KOPT-K1 (cell line): Measurements from ENCODE around the gene SUN5.
A peak's percentile ranks its signal among the peaks of the same experiment; 100 is the strongest.
"Not testable (repeated sequence)": the region's sequence is repeated elsewhere in the genome, so short reads cannot be mapped to it uniquely, and the experiment has no call there.

Source experiments
- H3K27ac ChIP-seq: fragments of 200-600 bp; sonication (generic); 2 replicates; pipeline ENCODE4 v1.5.1; 2016; ENCODE audit warnings: antibody characterized with exemption, mild to moderate bottlenecking, low read depth, low read length; ENCODE audit not compliant: poor library complexity, severe bottlenecking
- H3K36me3 ChIP-seq: fragments of 200-600 bp; sonication (generic); 2 replicates; pipeline ENCODE4 v1.5.1; 2017; ENCODE audit warnings: antibody characterized with exemption, mild to moderate bottlenecking, low read length, moderate library complexity; ENCODE audit not compliant: insufficient read depth
- H3K9me3 ChIP-seq: fragments of 200-600 bp; sonication (generic); 2 replicates; pipeline ENCODE4 v1.5.1; 2017; ENCODE audit warnings: antibody characterized with exemption, low read length, mild to moderate bottlenecking; ENCODE audit not compliant: insufficient read depth, poor library complexity, severe bottlenecking

The SUN5 gene

GRCh38 chr20:32960849-32961731 is 43.1 kb downstream of the SUN5 start:
- Histone ChIP-seq H3K36me3 (no peaks in the 10 kb centered on the region), H3K27ac (peak overlapping the region; percentile 22), H3K9me3 (peaks cover 21% of the 10 kb centered on the region)

- Histone ChIP-seq H3K27ac (no peak overlapping the region), H3K36me3 (no peaks in the 10 kb centered on the region), H3K9me3 (peaks cover 30% of the 10 kb centered on the region)
Measured at GRCh38 chr20:32960222-32960518, 44.1 kb downstream of the SUN5 start.

- Histone ChIP-seq H3K9me3 (peaks cover 36% of the 10 kb centered on the region), H3K27ac (no peak overlapping the region), H3K36me3 (no peaks in the 10 kb centered on the region)
Measured at GRCh38 chr20:32959351-32960221, 44.6 kb downstream of the SUN5 start.

- Histone ChIP-seq H3K36me3 (no peaks in the 10 kb centered on the region), H3K9me3 (peaks cover 46% of the 10 kb centered on the region), H3K27ac (no peak overlapping the region)
Measured at GRCh38 chr20:32958574-32958973, 45.7 kb downstream of the SUN5 start.

GRCh38 chr20:32957459-32957858 is 46.8 kb downstream of the SUN5 start:
- H3K9me3 ChIP-seq, result peaks cover 47% of the 10 kb centered on the region
- H3K27ac ChIP-seq, result no peak overlapping the region
- no peaks in the 10 kb centered on the region for H3K36me3 ChIP-seq

- H3K27ac ChIP-seq, result peak overlapping the region; percentile 41
- H3K9me3 ChIP-seq, result peaks cover 20% of the 10 kb centered on the region
- H3K36me3 ChIP-seq, result not testable (repeated sequence)
Measured at GRCh38 chr20:32950539-32950938, 53.7 kb downstream of the SUN5 start.

GRCh38 chr20:32946629-32947028 is 57.6 kb downstream of the SUN5 start:
- peak overlapping the region; percentile 77 for H3K27ac ChIP-seq
- no peaks in the 10 kb centered on the region for H3K9me3 ChIP-seq
- no peaks in the 10 kb centered on the region for H3K36me3 ChIP-seq

- peak overlapping the region; percentile 77 for H3K27ac ChIP-seq
- no peaks in the 10 kb centered on the region for H3K9me3 ChIP-seq
Measured at GRCh38 chr20:32945710-32946221, 58.5 kb downstream of the SUN5 start.

GRCh38 chr20:32943490-32944052 is 60.7 kb downstream of the SUN5 start:
- Histone ChIP-seq H3K9me3 (no peaks in the 10 kb centered on the region), H3K27ac (no peak overlapping the region)

More at GRCh38 chr20:32945710-32946221, 58.5 kb downstream of the SUN5 start:
- no peaks in the 10 kb centered on the region for H3K36me3 ChIP-seq

GRCh38 chr20:32941155-32941885 is 62.9 kb downstream of the SUN5 start:
- no peaks in the 10 kb centered on the region for H3K36me3 ChIP-seq
- no peak overlapping the region for H3K27ac ChIP-seq
- H3K9me3 ChIP-seq, result no peaks in the 10 kb centered on the region

More at GRCh38 chr20:32943490-32944052, 60.7 kb downstream of the SUN5 start:
- H3K36me3 ChIP-seq, result no peaks in the 10 kb centered on the region

- H3K27ac ChIP-seq, result no peak overlapping the region
- H3K9me3 ChIP-seq, result no peaks in the 10 kb centered on the region
- no peaks in the 10 kb centered on the region for H3K36me3 ChIP-seq
Measured at GRCh38 chr20:32934580-32934979, 69.7 kb downstream of the SUN5 start.
